Breast epithelium (tissue), 3 donors: ENCODE data around the gene NDUFB5.

ENCODE experiments used
- POLR2AphosphoS5 ChIP-seq, 3 donors: sonication (generic); formaldehyde crosslinking; IDR thresholded peaks; one replicate each; pipeline ENCODE4 v1.6.1; 2017; ENCODE audit warnings: antibody characterized with exemption in 3 of 3
- TF ChIP-seq, protein P1 (sequence below), 3 donors: fragments of 450-650 bp; IDR thresholded peaks; one replicate each; pipeline ENCODE4 v1.5.1; 2016 to 2017; ENCODE audit warnings: antibody characterized with exemption in 3 of 3, mild to moderate bottlenecking in 3 of 3, moderate library complexity in 3 of 3

DNA sequence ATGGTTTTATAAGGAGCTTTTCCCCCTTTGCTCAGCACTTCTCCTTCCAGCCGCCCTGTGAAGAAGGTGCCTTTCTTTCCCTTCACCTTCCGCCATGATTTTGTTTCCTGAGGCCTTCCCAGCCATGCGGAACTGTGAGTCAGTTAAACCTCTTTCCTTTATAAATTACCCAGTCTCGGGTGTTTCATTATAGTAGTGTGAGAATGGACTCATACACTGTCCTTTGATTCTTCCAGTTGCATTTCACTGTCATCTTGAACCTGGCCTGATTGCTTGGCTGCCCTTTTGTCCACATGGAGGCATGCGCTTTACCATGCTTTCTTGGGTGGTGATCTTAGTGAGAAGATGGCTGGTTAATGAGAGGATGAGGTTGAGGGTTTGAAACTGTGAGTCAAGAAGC lies 71.5 kb downstream of the NDUFB5 start:
- TF ChIP-seq, protein P1, sequence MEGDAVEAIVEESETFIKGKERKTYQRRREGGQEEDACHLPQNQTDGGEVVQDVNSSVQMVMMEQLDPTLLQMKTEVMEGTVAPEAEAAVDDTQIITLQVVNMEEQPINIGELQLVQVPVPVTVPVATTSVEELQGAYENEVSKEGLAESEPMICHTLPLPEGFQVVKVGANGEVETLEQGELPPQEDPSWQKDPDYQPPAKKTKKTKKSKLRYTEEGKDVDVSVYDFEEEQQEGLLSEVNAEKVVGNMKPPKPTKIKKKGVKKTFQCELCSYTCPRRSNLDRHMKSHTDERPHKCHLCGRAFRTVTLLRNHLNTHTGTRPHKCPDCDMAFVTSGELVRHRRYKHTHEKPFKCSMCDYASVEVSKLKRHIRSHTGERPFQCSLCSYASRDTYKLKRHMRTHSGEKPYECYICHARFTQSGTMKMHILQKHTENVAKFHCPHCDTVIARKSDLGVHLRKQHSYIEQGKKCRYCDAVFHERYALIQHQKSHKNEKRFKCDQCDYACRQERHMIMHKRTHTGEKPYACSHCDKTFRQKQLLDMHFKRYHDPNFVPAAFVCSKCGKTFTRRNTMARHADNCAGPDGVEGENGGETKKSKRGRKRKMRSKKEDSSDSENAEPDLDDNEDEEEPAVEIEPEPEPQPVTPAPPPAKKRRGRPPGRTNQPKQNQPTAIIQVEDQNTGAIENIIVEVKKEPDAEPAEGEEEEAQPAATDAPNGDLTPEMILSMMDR (IDR thresholded peaks at IDR 0.05) = no peak
- no peak for TF ChIP-seq POLR2AphosphoS5 (IDR thresholded peaks at IDR 0.05)
